ENCODE results near the gene PDE4B. TPM values are rescaled to one million over a fixed set of nuclear protein-coding genes. Genes with fewer than 3 reads are reported as not detected.
A peak's percentile ranks its signal among the peaks of the same experiment; 100 is the strongest.

PDE4B gene
- total and polyA plus RNA-seq, 10 of the 15 experiments (the other 5 are each of a cell fraction or from before 2014, with no cell fraction given), result 3.0 to 13.2 (median 5.7) TPM

DNA sequence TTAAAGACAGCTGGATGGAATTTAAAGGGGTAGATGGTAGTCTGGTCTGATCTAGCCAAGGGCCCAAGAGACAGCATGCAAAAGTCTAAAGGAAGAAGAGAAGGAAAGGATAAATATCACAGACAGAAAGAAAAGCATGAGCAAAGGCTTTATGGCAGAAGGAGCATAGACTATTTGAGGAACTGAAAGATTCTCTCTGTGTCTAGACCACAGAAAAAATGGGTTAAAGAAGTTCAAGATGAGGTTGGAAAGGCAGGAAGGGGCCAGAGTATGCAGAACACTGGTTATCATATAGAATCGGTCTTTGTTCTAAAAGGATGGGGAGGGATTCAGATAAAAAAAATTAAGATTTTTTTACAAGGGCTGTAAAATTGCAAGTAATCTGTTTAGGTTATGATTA lies 604.5 kb downstream of the PDE4B start (continued):
- TF ChIP-seq CEBPZ (IDR thresholded peaks at IDR 0.05; ENCODE audit: low read depth, low read length), result no peak
- peak; percentile 66; the same call in 1 of the 2 replicates for TF ChIP-seq NFIC (IDR thresholded peaks at IDR 0.05; ENCODE audit: low read depth, low read length)
- no peak for TF ChIP-seq HDAC2 (IDR thresholded peaks at IDR 0.05)
- TF ChIP-seq ZSCAN29 (IDR thresholded peaks at IDR 0.05), result 0 out of 2 replicates have a peak, but pooled peaks have one; percentile 36
- no peak for TF ChIP-seq IRF5 (IDR thresholded peaks at IDR 0.05; ENCODE audit: borderline replicate concordance)
- 0 out of 2 replicates have a peak, but pooled peaks have one; percentile 43 for TF ChIP-seq BCL11A (IDR thresholded peaks at IDR 0.05; ENCODE audit: low read depth, low read length)
- TF ChIP-seq NR2F1 (conservative IDR thresholded peaks at IDR 0.05), result peak; percentile 22; the same call in 1 of the 2 replicates
- TF ChIP-seq RCOR1 (conservative IDR thresholded peaks at IDR 0.05; ENCODE audit: low read depth, low read length), result peak; percentile 90; the same call in 1 of the 2 replicates
- no peak for TF ChIP-seq RELA (IDR thresholded peaks at IDR 0.05; ENCODE audit: borderline replicate concordance, partially characterized antibody)
- TF ChIP-seq SMAD5 (IDR thresholded peaks at IDR 0.05; ENCODE audit: low read depth), result no peak
- no peak for TF ChIP-seq ZNF207 (IDR thresholded peaks at IDR 0.05; ENCODE audit: borderline replicate concordance)
- no peak for TF ChIP-seq TARDBP (IDR thresholded peaks at IDR 0.05; ENCODE audit: borderline replicate concordance)
- TF ChIP-seq, protein P1, sequence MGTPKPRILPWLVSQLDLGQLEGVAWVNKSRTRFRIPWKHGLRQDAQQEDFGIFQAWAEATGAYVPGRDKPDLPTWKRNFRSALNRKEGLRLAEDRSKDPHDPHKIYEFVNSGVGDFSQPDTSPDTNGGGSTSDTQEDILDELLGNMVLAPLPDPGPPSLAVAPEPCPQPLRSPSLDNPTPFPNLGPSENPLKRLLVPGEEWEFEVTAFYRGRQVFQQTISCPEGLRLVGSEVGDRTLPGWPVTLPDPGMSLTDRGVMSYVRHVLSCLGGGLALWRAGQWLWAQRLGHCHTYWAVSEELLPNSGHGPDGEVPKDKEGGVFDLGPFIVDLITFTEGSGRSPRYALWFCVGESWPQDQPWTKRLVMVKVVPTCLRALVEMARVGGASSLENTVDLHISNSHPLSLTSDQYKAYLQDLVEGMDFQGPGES (IDR thresholded peaks at IDR 0.05), result no peak
- TF ChIP-seq, protein P2, sequence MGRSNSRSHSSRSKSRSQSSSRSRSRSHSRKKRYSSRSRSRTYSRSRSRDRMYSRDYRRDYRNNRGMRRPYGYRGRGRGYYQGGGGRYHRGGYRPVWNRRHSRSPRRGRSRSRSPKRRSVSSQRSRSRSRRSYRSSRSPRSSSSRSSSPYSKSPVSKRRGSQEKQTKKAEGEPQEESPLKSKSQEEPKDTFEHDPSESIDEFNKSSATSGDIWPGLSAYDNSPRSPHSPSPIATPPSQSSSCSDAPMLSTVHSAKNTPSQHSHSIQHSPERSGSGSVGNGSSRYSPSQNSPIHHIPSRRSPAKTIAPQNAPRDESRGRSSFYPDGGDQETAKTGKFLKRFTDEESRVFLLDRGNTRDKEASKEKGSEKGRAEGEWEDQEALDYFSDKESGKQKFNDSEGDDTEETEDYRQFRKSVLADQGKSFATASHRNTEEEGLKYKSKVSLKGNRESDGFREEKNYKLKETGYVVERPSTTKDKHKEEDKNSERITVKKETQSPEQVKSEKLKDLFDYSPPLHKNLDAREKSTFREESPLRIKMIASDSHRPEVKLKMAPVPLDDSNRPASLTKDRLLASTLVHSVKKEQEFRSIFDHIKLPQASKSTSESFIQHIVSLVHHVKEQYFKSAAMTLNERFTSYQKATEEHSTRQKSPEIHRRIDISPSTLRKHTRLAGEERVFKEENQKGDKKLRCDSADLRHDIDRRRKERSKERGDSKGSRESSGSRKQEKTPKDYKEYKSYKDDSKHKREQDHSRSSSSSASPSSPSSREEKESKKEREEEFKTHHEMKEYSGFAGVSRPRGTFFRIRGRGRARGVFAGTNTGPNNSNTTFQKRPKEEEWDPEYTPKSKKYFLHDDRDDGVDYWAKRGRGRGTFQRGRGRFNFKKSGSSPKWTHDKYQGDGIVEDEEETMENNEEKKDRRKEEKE (IDR thresholded peaks at IDR 0.05), result no peak
- TF ChIP-seq MEF2A (IDR thresholded peaks at IDR 0.05; ENCODE audit: insufficient read depth, low read depth, low read length), result 0 out of 2 replicates have a peak, but pooled peaks have one; percentile 45
- no peak for TF ChIP-seq SUPT20H (IDR thresholded peaks at IDR 0.05; ENCODE audit: borderline replicate concordance, control insufficient read depth, low read depth, low read length)
- TF ChIP-seq GATAD2B (conservative IDR thresholded peaks at IDR 0.05; ENCODE audit: low read depth), result 0 out of 2 replicates have a peak, but pooled peaks have one; percentile 38
- no peak for TF ChIP-seq SP1 (IDR thresholded peaks at IDR 0.05; ENCODE audit: low read depth, low read length)
- peak; percentile 62 for TF ChIP-seq CREM (IDR thresholded peaks at IDR 0.05; ENCODE audit: low read depth)
- no peak for TF ChIP-seq TCF7 (IDR thresholded peaks at IDR 0.05; ENCODE audit: borderline replicate concordance)
- peak; percentile 46; the same call in 1 of the 2 replicates for TF ChIP-seq ZNF384 (IDR thresholded peaks at IDR 0.05; ENCODE audit: borderline replicate concordance, low read depth, low read length)
- no peak for TF ChIP-seq ASH2L (IDR thresholded peaks at IDR 0.05; ENCODE audit: borderline replicate concordance, low read depth)
- peak in 1 of 2 experiments; percentile 90; a peak in 2 of 4 replicates for TF ChIP-seq EP300 (IDR thresholded peaks at IDR 0.05; ENCODE audit: borderline replicate concordance in 1 of 2, control insufficient read depth in 1 of 2, low read depth in 2 of 2, low read length in 2 of 2)

All from GM12878 (cell line).